ENCODE measurements around the gene DUSP11.

Gene DUSP11
- long read RNA-seq, transcript DUSP11-201 (9 exons, 1,653 nt), result major isoform, 76 of 109 reads
- long read RNA-seq, partial matches to known transcripts, result 8 of 109 reads
- long read RNA-seq, other reads (novel, unspliced or antisense), result 19 of 109 reads

DNA sequence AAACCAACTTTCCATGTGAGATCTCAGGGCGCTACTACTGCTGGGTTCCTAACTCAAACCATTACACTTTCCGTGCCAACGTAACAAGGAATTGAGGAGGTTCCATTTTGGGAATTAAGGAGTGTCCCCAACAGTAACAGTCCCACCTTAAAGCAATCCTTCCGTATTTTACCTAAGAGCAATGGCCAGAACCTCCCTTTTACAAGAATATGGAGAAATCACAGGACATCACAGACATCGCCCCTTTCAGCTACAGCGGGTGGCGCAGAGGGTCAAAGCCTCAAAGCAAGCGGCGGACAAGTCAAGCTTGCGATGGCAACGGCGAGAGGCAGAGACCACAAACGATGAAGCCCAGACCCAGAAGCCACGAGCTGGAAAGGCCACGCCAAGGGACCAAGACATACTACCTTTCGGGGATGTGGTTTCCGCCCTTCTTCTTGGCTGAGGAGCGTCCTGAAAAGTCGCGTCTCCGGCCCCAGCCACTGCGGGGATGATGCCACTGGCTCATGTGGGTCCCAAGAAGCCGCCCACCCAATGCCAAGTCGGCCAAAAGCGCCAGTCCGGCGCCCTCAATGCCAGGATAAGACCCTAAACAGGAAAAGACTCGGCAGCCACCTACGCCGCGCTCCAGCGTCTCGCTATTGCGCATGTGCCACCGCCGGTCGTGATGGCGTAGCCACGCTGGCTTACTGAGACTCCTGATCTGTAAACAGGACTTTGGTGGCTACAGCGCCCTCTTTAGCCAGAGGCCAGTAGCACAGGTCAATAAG is at the start of gene DUSP11:
Gene DUSP11 (minus strand): TSS at position 637 of the 770 bp plus-strand sequence. CDS start 129 bp downstream, at position 508.
- no peaks in the 10 kb centered on the region for H3K27me3 ChIP-seq (ENCODE audit: insufficient read depth, poor library complexity, severe bottlenecking)
- H3K27ac ChIP-seq (replicated peaks), result peak within 1 kb of the TSS; percentile 73
- no peak for TF ChIP-seq SPI1 (IDR thresholded peaks at IDR 0.05; ENCODE audit: borderline replicate concordance, low read depth)
- no peak for TF ChIP-seq GABPA (IDR thresholded peaks at IDR 0.05; ENCODE audit: low read depth)
- TF ChIP-seq REST (IDR thresholded peaks at IDR 0.05; ENCODE audit: insufficient replicate concordance, low read depth), result no peak
- TF ChIP-seq, protein P1, sequence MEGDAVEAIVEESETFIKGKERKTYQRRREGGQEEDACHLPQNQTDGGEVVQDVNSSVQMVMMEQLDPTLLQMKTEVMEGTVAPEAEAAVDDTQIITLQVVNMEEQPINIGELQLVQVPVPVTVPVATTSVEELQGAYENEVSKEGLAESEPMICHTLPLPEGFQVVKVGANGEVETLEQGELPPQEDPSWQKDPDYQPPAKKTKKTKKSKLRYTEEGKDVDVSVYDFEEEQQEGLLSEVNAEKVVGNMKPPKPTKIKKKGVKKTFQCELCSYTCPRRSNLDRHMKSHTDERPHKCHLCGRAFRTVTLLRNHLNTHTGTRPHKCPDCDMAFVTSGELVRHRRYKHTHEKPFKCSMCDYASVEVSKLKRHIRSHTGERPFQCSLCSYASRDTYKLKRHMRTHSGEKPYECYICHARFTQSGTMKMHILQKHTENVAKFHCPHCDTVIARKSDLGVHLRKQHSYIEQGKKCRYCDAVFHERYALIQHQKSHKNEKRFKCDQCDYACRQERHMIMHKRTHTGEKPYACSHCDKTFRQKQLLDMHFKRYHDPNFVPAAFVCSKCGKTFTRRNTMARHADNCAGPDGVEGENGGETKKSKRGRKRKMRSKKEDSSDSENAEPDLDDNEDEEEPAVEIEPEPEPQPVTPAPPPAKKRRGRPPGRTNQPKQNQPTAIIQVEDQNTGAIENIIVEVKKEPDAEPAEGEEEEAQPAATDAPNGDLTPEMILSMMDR (IDR thresholded peaks at IDR 0.05; ENCODE audit: insufficient read depth, low read length), result peak; percentile 87
- peak; percentile 75; the same call in 1 of the 2 replicates for TF ChIP-seq POLR2AphosphoS5 (IDR thresholded peaks at IDR 0.05; ENCODE audit: low read depth)
- DNase-seq (ENCODE audit: low read depth in 1 of 2, low spot score in 1 of 2), result peak; percentile 84 to 97
- peak within 1 kb of the TSS; percentile 86 for H3K4me3 ChIP-seq (replicated peaks; ENCODE audit: insufficient read depth, low read length)

DNA sequence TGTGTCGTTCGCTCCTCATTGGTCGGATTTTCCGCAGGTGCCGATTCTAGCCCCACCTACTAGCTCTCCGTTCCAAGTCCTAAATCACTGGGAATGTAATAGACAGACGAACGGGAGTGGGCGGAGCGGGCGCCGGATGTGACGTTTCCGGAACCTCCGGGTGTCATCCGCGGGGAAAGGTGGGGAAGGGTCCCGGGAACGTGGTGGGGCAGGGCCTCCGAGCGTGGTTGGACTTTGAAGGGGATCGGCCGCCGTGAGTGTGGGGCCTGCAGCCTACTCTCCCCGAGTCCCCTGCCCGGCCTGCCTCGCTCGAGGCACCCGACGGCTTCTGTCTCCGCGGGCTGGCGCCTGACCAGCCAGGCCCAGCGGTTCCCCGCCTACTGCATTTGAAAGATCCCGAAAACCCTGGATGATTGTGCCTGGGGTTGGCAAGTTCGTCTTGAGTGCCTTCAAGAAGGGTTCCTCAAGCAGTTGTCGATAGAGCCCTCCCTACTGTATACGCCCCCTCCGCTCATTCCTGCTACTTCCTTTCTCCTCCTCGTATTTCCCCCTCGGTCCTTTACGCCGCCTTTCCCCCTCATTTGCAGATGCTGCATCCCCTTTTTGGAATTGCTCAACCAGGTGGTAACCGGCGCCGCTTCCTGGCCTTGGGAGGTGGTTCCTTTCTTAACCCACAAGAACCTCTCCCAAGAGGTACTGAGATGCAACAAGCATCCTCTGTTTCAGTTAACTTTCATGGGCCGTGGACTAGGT is 49.1 kb upstream of the DUSP11 start, which contains the start of gene STAMBP:
Gene STAMBP (plus strand): TSS at position 144 of the 753 bp plus-strand sequence. CDS start 1,896 bp downstream, outside the sequence.
- H3K4me3 ChIP-seq (replicated peaks; ENCODE audit: insufficient read depth, low read length), result peak within 1 kb of the TSS; percentile 74
- TF ChIP-seq POLR2AphosphoS5 (IDR thresholded peaks at IDR 0.05; ENCODE audit: low read depth) (peak; percentile 64; the same call in 1 of the 2 replicates), REST (IDR thresholded peaks at IDR 0.05; ENCODE audit: insufficient replicate concordance, low read depth) (no peak), GABPA (IDR thresholded peaks at IDR 0.05; ENCODE audit: low read depth) (peak; percentile 81), SPI1 (IDR thresholded peaks at IDR 0.05; ENCODE audit: borderline replicate concordance, low read depth) (peak; percentile 50; the same call in 1 of the 2 replicates)
- peak within 1 kb of the TSS; percentile 78 for H3K27ac ChIP-seq (replicated peaks)
- DNase-seq (ENCODE audit: low read depth in 1 of 2, low spot score in 1 of 2), result peak; percentile 93 to 97
- H3K27me3 ChIP-seq (ENCODE audit: insufficient read depth, poor library complexity, severe bottlenecking), result no peaks in the 10 kb centered on the region

GRCh38 chr2:73828389-73828817 is 48.5 kb upstream of the DUSP11 start:
- no peak for DNase-seq (ENCODE audit: low read depth in 1 of 2, low spot score in 1 of 2)
- Histone ChIP-seq H3K4me3 (replicated peaks; ENCODE audit: insufficient read depth, low read length) (peak overlapping the region; percentile 74), H3K27me3 (ENCODE audit: insufficient read depth, poor library complexity, severe bottlenecking) (no peaks in the 10 kb centered on the region), H3K27ac (replicated peaks) (peak overlapping the region; percentile 78)
- TF ChIP-seq, protein P1 (IDR thresholded peaks at IDR 0.05; ENCODE audit: insufficient read depth, low read length), result no peak
- TF ChIP-seq POLR2AphosphoS5 (IDR thresholded peaks at IDR 0.05; ENCODE audit: low read depth) (no peak), REST (IDR thresholded peaks at IDR 0.05; ENCODE audit: insufficient replicate concordance, low read depth) (no peak), SPI1 (IDR thresholded peaks at IDR 0.05; ENCODE audit: borderline replicate concordance, low read depth) (no peak), GABPA (IDR thresholded peaks at IDR 0.05; ENCODE audit: low read depth) (no peak)

Measured in HL-60 (cell line).